Measurements from ENCODE around the gene MCF2L. TPM values are rescaled to one million over a fixed set of nuclear protein-coding genes. Genes with fewer than 3 reads are reported as not detected.

The MCF2L gene
- polyA plus RNA-seq, 1 donor (not counting 4 experiments of a cell fraction or from before 2014, with no cell fraction given): 0.14 TPM

GRCh38 chr13:112924365-112924764 lies 44.6 kb upstream of the MCF2L start:
- Histone ChIP-seq H3K79me2 (ENCODE audit: control insufficient read depth, insufficient read depth, low read length) (no peaks in the 10 kb centered on the region), H3K4me1 (ENCODE audit: control insufficient read depth, extremely low read depth, insufficient read depth, low read length) (no peaks in the 10 kb centered on the region), H2AFZ (ENCODE audit: control insufficient read depth, low read length) (no peak overlapping the region), H3K4me3 (ENCODE audit: control insufficient read depth in 2 of 3, extremely low read depth in 1 of 3, insufficient read depth in 2 of 3, low read depth in 1 of 3, low read length in 3 of 3) (no peak overlapping the region), H3K27me3 (ENCODE audit: control insufficient read depth, extremely low read depth, insufficient read depth, low read length) (peaks cover 7% of the 10 kb centered on the region), H3K9me3 (ENCODE audit: control insufficient read depth, low read depth, low read length) (no peaks in the 10 kb centered on the region), H3K9me1 (ENCODE audit: control insufficient read depth, extremely low read depth, insufficient read depth, low read length) (no peaks in the 10 kb centered on the region), H3K27ac (ENCODE audit: control insufficient read depth, insufficient read depth, low read length) (no peak overlapping the region), H3K9ac (ENCODE audit: control insufficient read depth, extremely low read depth, insufficient read depth, low read length) (no peak overlapping the region), H3K36me3 (ENCODE audit: control insufficient read depth in 2 of 2, extremely low read depth in 1 of 2, insufficient read depth in 2 of 2, low read length in 2 of 2) (no peaks in the 10 kb centered on the region), H4K20me1 (ENCODE audit: control insufficient read depth, extremely low read depth, insufficient read depth, low read length) (no peaks in the 10 kb centered on the region), H3K4me2 (ENCODE audit: control insufficient read depth, extremely low read depth, insufficient read depth, low read depth, low read length) (no peak overlapping the region)
- no peak for DNase-seq (ENCODE audit: low read depth, low spot score)
- dilution Hi-C loops (cut with MboI; ENCODE audit: extremely low pct_ligation_motif_present, low sequenced_read_pairs): no loop called here
- TF ChIP-seq EZH2 (IDR thresholded peaks at IDR 0.05; ENCODE audit: low read length) (no peak), CTCF (optimal IDR thresholded peaks at IDR 0.05 in 1 of 3, IDR thresholded peaks at IDR 0.05 in 1 of 3, conservative IDR thresholded peaks at IDR 0.05 in 1 of 3; ENCODE audit: extremely low read depth in 1 of 3, insufficient read depth in 2 of 3, low read length in 3 of 3) (no peak)
- FAIRE-seq: no peak

- Histone ChIP-seq H3K4me3 (ENCODE audit: control insufficient read depth in 2 of 3, extremely low read depth in 1 of 3, insufficient read depth in 2 of 3, low read depth in 1 of 3, low read length in 3 of 3) (no peak overlapping the region), H4K20me1 (ENCODE audit: control insufficient read depth, extremely low read depth, insufficient read depth, low read length) (no peaks in the 10 kb centered on the region), H3K79me2 (ENCODE audit: control insufficient read depth, insufficient read depth, low read length) (no peaks in the 10 kb centered on the region), H3K9me3 (ENCODE audit: control insufficient read depth, low read depth, low read length) (no peaks in the 10 kb centered on the region), H3K4me1 (ENCODE audit: control insufficient read depth, extremely low read depth, insufficient read depth, low read length) (peaks cover 3% of the 10 kb centered on the region), H2AFZ (ENCODE audit: control insufficient read depth, low read length) (no peak overlapping the region), H3K4me2 (ENCODE audit: control insufficient read depth, extremely low read depth, insufficient read depth, low read depth, low read length) (no peak overlapping the region), H3K36me3 (ENCODE audit: control insufficient read depth in 2 of 2, extremely low read depth in 1 of 2, insufficient read depth in 2 of 2, low read length in 2 of 2) (no peaks in the 10 kb centered on the region), H3K9me1 (ENCODE audit: control insufficient read depth, extremely low read depth, insufficient read depth, low read length) (no peaks in the 10 kb centered on the region), H3K27ac (ENCODE audit: control insufficient read depth, insufficient read depth, low read length) (no peak overlapping the region), H3K9ac (ENCODE audit: control insufficient read depth, extremely low read depth, insufficient read depth, low read length) (no peak overlapping the region), H3K27me3 (ENCODE audit: control insufficient read depth, extremely low read depth, insufficient read depth, low read length) (peaks cover 7% of the 10 kb centered on the region)
- FAIRE-seq (no peak), DNase-seq (ENCODE audit: low read depth, low spot score) (no peak)
- no peak for TF ChIP-seq CTCF (optimal IDR thresholded peaks at IDR 0.05 in 1 of 3, IDR thresholded peaks at IDR 0.05 in 1 of 3, conservative IDR thresholded peaks at IDR 0.05 in 1 of 3; ENCODE audit: extremely low read depth in 1 of 3, insufficient read depth in 2 of 3, low read length in 3 of 3)
- no peak for TF ChIP-seq EZH2 (IDR thresholded peaks at IDR 0.05; ENCODE audit: low read length)
- dilution Hi-C loops (cut with MboI; ENCODE audit: extremely low pct_ligation_motif_present, low sequenced_read_pairs): no loop called here
Measured at GRCh38 chr13:112926003-112926402, 43.0 kb upstream of the MCF2L start.

Data from keratinocyte (primary cell).